Psoas muscle (tissue), 8 donors: ENCODE measurements around the gene CPED1. TPM values are rescaled to one million over a fixed set of nuclear protein-coding genes. Genes with fewer than 3 reads are reported as not detected.

Experiments
- ATAC-seq, 4 donors: fragments of 200-7000 bp; cut with Tn5 transposase; one replicate each; pipeline ENCODE4 v1.9.1; 2020; ENCODE audit warnings: moderate library complexity in 3 of 4, mild to moderate bottlenecking in 2 of 4
- DNase-seq, 2 donors: peaks; one replicate each; pipeline ENCODE4 v3.0.0-alpha.2; 2020
- H3K27ac ChIP-seq: fragments of 200-600 bp; one replicate; pipeline ENCODE4 v1.8.0; 2022
- H3K27me3 ChIP-seq, 3 donors: fragments of 200-600 bp in 1 of 3; one replicate each; pipeline versions ENCODE4 v1.6.1 to v1.8.0; 2013 to 2022; ENCODE audit warnings: low read length in 2 of 3, mild to moderate bottlenecking in 2 of 3, moderate library complexity in 1 of 3; ENCODE audit not compliant: insufficient read depth in 3 of 3
- H3K36me3 ChIP-seq, 2 donors: fragments of 200-600 bp in 1 of 2; one replicate each; pipeline versions ENCODE4 v1.6.1 to v1.8.0; 2013 to 2022; ENCODE audit warnings: low read depth in 1 of 2, mild to moderate bottlenecking in 1 of 2, moderate library complexity in 1 of 2; ENCODE audit not compliant: insufficient read depth in 1 of 2
- H3K4me1 ChIP-seq: fragments of 200-600 bp; one replicate; pipeline ENCODE4 v1.8.0; 2022
- H3K4me3 ChIP-seq: fragments of 200-600 bp; one replicate; pipeline ENCODE4 v1.8.0; 2022; ENCODE audit warnings: mild to moderate bottlenecking
- H3K9me3 ChIP-seq: fragments of 200-600 bp; one replicate; pipeline ENCODE4 v1.8.0; 2022
- CTCF ChIP-seq: fragments of 200-600 bp; IDR thresholded peaks from one replicate; pipeline ENCODE4 v1.8.0; 2022; ENCODE audit warnings: antibody characterized with exemption
- WGBS, 3 donors: extraction: QIAGEN DNeasy Blood & Tissue Kit; methylation state at CpG; one replicate each; pipeline versions ENCODE4 v1.1.6 to v1.1.7; 2013; 5-methylcytosine and 5-hydroxymethylcytosine counted together
- intact Hi-C, 2 donors: fragments of 100-400 bp; cut with DNase I; formaldehyde crosslinking; loops; one replicate each; pipeline versions ENCODE4 v1.11.0 to v1.14.2; 2022
- polyA plus RNA-seq, 3 donors: library from polyadenylated mRNA; stranded (reverse); fragments of 200-250 nt; gene quantifications; one replicate each; pipeline ENCODE4 v1.2.3, GENCODE V29; 2013
- total RNA-seq, 4 donors: library from RNA; stranded (reverse); fragmentation: NEBNext Ultra II Directional in 2 of 4; extraction: Animal tissue kit (Norgen Biotek cat#: 25700) in 2 of 4; gene quantifications; one replicate each; pipeline versions ENCODE4 v1.2.1 to v1.2.4, GENCODE V29; 2021 to 2023
- donor health status: healthy with polysubstance abuse.
- donor health status: DM: no; HTN: no; CAD: no; lungs with moderate emphysema.
- donor health status: Bipolar disorder and iron deficiency.
- donor health status: healthy.
- donor health status: DM: yes; HTN: yes; CAD: no.
- donor health status: DM: no; HTN: no; CAD: no.
- donor health status: DM: no; HTN: no; CAD: no.
- donor health status: DM: yes; HTN: yes; CAD: no.

CPED1 gene
- total and polyA plus RNA-seq, 7 donors: 0.90 to 39.2 (median 12.0) TPM

DNA sequence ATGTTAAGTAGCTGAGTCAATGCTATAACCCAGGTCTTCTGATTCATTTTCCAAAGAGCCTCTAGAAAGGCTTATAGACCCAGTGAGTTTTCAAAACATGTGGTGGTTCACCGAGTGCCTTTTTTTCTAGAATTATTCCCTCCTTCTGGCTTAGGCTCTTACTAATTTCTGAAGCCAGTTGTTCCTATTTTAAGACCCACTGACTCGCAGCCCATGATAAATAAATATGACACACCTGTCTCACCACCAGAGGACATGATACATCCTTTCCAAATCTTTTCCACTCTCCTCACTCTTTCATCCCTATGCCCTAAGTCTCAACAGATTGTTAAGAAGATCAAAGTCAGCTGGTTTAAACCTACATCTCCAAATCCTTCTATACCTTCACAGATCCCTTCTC lies 214.3 kb downstream of the CPED1 start:
- Histone ChIP-seq H3K4me1 (peaks cover 41% of the 10 kb centered on the region), H3K9me3 (no peaks in the 10 kb centered on the region), H3K27ac (peak overlapping the region; percentile 65), H3K27me3 (no peaks in the 10 kb centered on the region), H3K36me3 (no peaks in the 10 kb centered on the region), H3K4me3 (no peak overlapping the region)
- intact Hi-C loops: no loop called here
- DNase-seq: no peak
- WGBS, 3 donors: 42 to 48% (median 44%) methylated on average over 2 of the region's 2 CpGs
- TF ChIP-seq CTCF: no peak
- ATAC-seq: peak; percentile 38 to 48 (median 42)

DNA sequence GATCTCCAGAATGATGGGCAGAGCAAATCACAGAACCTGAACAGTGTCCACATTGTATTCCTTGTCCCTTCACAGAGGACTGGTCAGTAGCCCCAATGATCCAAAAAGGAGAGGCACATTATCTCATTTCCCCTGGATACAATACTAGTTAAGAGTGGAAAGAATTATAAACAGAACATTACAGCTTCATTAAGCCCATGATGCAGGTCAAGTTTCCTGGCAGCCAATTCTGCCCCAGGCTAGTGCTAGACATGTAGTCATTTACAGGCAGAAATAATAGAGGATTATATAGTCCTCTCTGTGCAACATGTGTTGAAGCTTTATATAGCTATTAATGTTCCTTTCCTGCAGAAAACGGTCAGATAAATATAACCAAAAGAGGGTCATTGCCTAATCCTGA lies 216.0 kb downstream of the CPED1 start:
- WGBS, 3 donors: 10 to 17% (median 16%) methylated on average over 1 of the region's 1 CpG
- ATAC-seq (peak; percentile 40 to 79 (median 75)), DNase-seq (peak in 1 of 2 donors; percentile 48)
- Histone ChIP-seq H3K9me3 (no peaks in the 10 kb centered on the region), H3K27ac (peak overlapping the region; percentile 65), H3K4me3 (no peak overlapping the region), H3K36me3 (no peaks in the 10 kb centered on the region), H3K4me1 (peaks cover 35% of the 10 kb centered on the region), H3K27me3 (no peaks in the 10 kb centered on the region)
- no peak for TF ChIP-seq CTCF
- intact Hi-C loops: no loop called here

DNA sequence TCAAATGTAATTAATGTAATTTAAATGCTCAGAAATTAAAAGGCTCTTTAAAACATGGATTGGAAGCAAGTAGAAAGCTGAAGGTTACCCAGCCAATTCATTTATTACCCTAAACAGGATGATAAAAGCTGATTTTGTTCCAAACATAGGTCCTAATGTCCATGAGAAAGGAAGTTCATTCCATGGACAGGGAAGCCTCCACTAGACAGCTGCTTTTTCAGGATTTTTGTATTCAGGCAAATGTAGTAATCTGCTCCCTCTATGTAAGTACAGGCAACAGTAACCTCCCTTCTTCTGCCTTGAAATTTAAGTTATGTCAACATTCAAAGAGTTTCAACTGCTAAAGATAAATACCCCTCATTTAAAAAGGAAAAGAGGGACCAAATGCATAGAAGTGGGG lies 217.3 kb downstream of the CPED1 start:
- no peak overlapping the region for H3K27ac ChIP-seq
- H3K27me3 ChIP-seq: no peaks in the 10 kb centered on the region
- no peaks in the 10 kb centered on the region for H3K36me3 ChIP-seq
- H3K9me3 ChIP-seq: no peaks in the 10 kb centered on the region
- intact Hi-C loops: no loop called here
- DNase-seq (no peak), ATAC-seq (no peak)
- TF ChIP-seq CTCF: no peak
- H3K4me3 ChIP-seq: no peak overlapping the region
- H3K4me1 ChIP-seq: peaks cover 30% of the 10 kb centered on the region

GRCh38 chr7:121211253-121211652 lies 222.7 kb downstream of the CPED1 start:
- Histone ChIP-seq H3K4me1 (no peaks in the 10 kb centered on the region), H3K27ac (no peak overlapping the region), H3K4me3 (no peak overlapping the region), H3K27me3 (no peaks in the 10 kb centered on the region), H3K36me3 (no peaks in the 10 kb centered on the region), H3K9me3 (no peaks in the 10 kb centered on the region)
- ATAC-seq (peak in 3 of 4 donors; percentile 17 to 50 (median 25)), DNase-seq (no peak)
- intact Hi-C loops: no loop called here
- no peak for TF ChIP-seq CTCF
- 39 to 48% (median 43%) methylated on average over 3 of the region's 3 CpGs for WGBS, 3 donors

- DNase-seq (no peak), ATAC-seq (no peak)
- Histone ChIP-seq H3K4me3 (no peak overlapping the region), H3K36me3 (no peaks in the 10 kb centered on the region), H3K27ac (no peak overlapping the region), H3K9me3 (no peaks in the 10 kb centered on the region), H3K4me1 (no peaks in the 10 kb centered on the region), H3K27me3 (no peaks in the 10 kb centered on the region)
- WGBS, 3 donors: 30 to 59% (median 37%) methylated on average over 2 of the region's 2 CpGs
- TF ChIP-seq CTCF: no peak
- intact Hi-C loops: no loop called here
Measured at GRCh38 chr7:121212036-121212435, 223.5 kb downstream of the CPED1 start.
